Activated T-helper 9 cell treated with anti-CD3 and anti-CD28 coated beads, Interleukin-2, amount 50 U/mL, for 16 hours (primary cell): ENCODE data around the gene SNTG2.

ENCODE experiments used
- DNase-seq: peaks from one replicate; pipeline ENCODE4 v3.0.0-alpha.2; 2020; ENCODE audit warnings: low read depth

The SNTG2 gene

DNA sequence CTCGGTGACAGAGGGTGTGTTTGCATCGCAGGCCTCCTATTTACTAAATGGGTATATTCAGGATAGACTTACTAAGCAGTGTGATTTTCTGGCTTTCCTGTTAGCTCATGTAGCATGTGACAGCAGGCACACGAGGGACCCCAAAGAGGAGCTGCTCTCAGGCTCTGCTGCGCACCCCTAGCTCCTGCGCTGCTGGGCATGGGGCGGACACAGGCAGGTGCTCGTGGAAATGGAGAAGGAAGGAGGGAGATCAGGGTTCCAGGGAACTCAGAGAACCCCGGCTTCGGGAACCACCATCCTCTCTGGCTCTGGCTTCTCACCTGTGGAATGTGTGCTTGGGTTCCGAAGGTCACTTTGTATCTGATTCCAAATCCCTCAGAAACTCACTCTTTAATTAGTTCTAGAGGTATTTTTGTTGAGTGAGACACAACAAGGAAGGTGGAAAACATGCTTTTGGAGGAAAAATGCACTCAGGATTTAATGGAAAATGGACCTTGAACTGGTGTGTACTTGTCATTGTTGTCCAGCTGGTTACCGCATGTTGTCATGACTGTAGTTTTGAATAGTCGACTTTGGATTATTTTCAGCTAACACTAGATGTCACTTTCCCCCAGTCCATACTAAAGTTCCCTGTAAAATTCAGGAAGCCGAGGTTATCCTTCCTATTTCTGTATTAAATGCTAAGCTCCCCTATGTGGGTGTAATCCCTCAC, 3.5 kb downstream of the SNTG2 start:
- no peak for DNase-seq

DNA sequence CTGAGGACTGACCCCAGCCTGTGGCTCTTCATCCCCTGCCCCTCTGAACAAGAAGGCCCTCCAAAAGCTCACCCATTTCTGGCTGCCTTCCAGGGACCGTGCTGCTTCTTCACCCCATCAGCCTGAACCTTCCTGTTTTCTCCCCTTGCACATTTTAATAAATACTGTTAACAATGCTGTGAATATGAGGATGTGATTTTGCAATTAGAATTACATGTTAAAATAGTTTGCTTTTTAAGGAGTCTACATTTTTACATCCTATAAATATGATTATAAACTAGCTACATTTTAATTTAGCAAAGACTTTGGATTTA, 4.0 kb downstream of the SNTG2 start:
- no peak for DNase-seq

DNA sequence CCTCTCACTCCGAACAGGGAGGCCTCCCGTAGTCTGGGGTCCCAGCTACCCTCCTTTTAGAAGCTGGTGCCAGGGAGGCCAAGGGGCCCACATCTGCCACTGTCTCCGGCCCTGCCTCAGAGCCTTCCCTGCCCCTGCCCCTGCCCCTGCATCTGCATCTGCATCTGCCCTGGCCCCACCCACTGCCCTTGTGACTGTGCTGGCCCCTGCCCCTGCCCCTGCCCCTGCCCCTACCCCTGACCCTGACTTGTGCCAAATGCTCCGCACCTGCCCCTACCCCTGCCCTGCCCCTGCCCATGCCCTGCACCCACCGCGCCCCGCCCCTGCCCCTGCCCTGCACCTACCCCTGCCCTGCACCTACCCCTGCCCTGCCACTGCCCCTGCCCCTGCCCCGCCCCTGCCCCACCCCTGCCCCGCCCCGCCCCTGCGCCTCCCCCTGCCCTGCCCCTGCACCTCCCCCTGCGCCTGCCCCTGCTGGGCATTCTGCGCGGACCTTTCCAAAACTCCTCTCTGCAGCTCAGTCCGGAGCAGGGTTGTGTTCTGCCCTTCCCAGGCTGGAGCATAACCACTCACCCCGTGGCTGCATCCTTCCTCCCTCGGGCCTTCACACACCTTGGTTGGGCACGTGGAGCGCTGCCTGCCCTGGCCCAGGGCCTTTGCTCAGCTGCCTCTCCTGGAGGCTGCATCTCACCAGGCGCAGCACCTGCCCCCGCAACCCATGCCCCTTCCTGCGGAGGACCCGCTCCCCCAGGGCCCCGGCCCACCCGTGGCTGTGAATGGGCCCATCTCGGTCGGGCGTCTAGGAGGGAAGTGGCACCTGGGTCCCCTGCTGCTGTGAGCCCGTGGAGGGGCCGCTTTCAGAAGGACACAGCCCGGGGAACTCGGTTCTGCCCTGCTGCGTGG, 5.4 kb downstream of the SNTG2 start:
- DNase-seq: no peak

DNA sequence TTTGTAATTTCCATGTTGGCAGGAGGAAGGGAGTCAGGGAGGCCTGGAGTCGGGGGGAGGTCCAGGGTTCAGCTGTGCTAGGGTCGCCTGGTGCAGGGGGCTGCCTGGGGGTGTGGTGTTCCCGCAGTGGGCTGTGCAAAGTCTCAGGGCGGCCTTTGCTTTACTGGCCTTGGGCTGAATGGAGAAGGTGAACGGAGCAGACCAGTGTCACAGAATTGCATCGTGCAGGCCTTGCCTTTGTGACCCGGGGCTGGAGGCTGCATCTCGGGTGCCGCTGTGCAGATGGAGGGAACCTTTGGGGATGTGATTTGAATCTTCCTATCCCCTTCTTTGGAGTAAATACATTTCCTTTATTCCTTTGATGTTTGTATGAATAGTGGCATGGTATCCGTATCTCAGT, 8.8 kb downstream of the SNTG2 start:
- DNase-seq: no peak

DNA sequence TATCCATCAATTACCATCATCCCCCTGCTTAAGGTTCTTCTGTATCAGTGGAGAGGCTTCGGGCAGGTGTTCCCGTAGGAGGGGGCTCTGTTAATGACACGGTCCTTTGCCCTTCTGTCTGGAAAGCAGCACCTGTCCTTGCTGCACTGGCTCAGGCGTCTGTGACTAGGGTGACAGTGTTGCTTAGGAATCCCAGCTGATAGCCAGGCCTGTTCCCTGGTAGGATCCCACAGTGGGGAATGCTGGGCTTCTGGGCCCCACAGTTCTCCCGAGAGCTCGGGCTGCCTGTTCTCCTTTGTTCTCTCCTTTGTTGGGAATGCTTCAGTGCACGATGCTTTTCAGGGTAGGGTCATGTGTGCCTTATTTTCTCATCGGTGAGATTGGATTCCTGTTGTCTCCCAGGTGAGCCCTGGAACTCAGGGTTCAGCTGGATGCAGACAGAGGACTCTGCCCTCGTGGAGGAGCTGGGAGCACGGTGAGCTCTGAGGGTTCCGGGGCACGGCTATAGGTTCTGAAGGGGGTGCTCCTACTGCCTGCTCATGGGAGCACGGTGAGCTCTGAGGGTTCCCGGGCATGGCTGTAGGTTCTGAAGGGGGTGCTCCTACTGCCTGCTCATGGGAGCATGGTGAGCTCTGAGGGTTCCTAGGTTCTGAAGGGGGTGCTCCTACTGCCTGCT, 9.6 kb downstream of the SNTG2 start:
- no peak for DNase-seq

DNA sequence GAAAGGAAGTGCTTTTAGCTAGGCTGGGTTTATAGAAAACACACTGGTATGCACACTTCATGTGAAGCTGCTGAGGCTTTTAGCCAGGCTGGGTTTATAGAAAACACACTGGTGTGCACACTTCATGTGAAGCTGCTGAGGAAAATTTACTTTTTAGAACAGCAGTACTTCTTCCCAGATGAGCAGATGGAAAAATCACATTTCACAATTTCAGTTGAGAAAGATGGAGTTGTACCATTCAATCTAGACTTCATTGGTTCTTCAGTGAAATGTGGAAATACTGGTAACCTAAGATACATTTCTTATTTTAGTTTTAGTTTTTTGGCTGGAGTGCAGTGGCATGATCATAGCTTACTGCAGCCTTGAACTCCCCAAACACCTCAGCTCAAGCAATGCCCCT, 11.1 kb downstream of the SNTG2 start:
- no peak for DNase-seq

DNA sequence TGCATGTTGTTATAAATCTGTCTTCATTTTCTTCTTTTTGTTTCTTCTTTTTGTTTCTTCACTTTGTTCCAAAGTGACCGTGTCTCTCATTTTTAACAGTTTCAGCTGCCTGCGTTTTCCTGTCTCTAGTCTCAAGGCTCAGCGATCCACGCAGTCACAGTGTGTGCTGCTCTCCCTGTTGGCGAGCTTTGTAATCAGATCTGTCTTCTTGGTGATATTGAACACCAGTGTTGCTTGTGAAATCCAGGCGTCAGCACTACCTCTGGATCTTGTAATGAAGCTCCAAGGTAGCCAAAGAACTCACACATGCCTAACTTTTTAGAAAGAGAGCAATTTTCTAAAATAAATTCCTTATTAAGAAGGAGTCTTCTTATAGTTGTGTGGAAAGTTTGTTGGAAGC, 13.2 kb downstream of the SNTG2 start:
- DNase-seq: no peak

DNA sequence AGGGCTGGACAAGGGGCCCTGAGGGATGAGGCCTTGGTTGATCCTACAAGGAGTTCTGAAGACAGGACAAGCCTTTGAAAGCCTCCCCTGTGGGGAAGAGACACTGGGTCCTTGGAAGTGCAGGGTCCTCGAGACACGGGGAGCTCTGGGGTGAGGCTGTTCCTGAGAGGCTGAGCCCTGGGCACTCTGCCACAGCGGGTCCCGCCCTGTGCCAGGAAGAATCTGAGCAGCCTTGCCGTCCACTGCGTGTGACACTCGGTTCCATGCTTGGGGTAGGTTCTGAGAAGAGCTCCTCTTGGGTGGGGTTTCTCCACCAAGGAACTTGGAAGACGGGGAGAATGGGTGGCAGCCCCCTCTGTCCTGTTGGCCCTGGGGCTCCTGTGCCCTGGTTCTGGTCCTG, 13.9 kb downstream of the SNTG2 start:
- DNase-seq: no peak

DNA sequence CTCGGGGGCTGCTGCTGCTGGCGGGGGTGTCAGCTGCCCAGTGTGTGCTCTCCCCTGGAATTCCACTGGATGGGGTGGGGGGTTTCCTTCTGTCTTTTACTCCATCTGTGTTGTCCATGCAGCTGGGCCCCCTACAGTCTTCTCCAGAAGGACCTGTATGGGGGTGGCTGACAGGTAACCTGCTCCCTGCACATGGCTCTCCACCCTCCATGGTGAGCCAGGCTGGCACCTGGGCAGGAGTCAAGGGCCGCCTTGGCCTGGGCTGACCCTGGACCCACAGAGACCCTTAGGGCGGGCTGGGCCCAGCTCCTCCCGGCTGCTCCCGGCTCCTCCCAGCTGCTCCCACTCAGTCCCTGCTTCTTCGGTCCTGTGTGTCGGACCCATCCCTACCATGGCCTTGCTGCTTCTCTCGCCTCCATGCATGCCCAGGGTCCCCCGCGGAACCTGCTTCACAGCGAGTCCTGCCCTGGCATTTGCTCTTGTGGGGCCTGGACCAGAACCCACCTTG, 15.0 kb downstream of the SNTG2 start:
- no peak for DNase-seq

DNA sequence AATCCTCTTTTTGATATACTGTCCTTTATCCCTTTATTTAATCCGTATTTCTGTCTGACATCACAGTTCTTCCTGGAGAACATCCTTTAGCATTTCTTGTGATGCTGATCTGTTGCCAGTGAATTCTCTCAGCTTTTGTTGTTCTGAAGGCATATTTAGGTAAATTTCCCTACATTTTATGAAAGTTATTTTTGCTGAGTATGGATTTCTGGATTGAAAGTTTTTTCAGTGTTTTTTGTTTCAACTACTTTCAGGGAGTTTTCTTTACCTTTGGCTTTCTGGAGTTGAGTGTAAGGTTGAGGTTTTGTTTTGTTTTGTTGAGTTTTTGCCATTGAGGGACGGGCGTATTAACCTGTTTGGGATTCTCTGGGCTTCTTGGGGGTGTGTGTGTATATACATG, 22.5 kb downstream of the SNTG2 start:
- DNase-seq: no peak

DNA sequence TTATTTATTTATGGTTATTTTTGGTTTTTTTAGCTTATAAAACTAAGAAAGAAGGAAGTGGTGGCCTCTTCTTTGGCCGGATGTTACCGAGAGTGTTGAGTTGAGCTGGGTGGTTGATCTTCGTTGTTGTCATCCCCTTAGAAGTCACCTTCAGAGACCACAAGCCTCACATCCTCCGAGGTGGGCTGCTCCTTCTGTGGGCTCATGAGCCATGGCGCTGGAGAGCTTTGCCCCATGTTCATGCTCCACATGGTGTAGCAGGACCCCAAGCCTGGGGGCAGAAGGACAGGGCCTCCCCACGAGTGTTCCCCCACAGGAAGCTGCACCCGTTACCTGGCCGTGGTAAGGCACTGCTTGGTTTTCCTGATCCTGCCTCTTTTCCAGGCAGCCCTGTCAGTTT, 23.4 kb downstream of the SNTG2 start:
- no peak for DNase-seq

DNA sequence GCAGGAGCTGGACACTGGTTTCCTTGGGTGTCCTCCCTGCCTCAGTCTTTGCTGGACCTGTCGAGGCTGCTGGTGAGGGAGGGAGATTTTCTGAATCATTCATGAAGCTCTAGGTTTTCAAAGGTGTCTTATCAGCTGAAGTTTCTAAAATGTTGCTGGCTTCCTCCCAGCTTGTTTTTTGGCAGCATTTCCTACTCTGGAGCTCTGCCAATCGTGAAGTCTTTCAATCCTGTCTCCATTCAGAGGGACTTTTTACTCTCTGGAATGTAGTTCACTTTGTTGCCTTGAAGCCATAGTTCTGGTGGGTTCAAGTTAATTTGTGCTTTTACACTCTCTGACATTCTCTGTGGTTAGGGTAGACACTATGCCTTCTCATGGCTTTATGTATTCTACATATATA, 23.9 kb downstream of the SNTG2 start:
- DNase-seq: no peak

DNA sequence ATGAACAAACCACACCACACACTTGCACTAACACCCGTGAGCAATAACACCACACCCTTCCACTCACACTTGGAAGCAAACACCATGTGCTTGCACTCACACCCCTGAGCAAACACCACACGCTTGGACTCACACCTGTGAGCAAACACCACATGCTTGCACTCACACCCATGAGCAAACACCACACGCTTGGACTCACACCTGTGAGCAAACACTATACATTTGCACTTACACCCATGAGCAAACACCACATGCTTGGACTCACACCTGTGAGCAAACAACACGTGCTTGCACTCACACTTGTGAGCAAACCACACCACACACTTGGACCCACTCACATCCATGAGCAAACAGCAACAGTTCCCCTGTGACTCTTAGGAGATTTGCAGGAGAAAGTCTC, 24.4 kb downstream of the SNTG2 start:
- no peak for DNase-seq

DNA sequence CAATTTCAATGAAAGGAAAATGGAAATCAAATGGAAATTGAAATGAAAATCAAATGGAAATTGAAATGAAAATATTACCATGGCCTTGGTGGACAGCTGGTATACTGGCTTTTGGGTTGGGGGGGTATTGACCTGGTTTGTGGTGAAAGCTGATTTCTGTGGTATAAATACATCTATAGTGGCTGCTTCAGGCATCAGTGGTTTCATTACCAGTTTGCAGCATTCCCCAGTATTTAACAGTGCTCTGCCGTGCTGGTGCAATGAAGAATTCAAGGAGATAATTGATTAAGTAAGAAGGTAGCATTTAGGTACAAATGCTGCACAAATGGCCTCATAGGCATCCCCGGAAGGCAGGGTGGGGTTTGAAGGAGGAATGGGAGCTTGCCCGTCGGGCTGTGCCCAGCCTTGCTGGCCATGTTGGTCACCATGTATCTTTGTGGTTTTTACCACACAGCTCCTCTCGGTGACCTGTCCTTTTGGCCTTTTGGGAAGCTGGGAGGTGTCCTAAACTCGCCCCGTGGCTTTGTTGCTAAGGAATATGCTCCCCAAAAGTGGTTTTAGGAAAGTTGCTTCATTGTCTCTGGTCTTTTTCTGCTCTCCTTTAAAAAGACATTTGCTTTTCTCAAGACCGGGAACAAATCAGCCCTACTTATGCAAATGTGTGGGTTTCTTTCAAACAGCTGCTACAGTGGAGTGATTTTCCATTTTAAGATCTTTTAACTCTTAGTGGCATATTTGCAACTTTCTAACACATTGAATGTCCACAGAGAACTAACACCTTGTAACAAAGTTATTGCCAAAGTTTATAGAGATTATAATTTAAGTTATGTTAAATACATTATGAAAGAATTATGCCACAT, 28.6 kb downstream of the SNTG2 start:
- DNase-seq: no peak

DNA sequence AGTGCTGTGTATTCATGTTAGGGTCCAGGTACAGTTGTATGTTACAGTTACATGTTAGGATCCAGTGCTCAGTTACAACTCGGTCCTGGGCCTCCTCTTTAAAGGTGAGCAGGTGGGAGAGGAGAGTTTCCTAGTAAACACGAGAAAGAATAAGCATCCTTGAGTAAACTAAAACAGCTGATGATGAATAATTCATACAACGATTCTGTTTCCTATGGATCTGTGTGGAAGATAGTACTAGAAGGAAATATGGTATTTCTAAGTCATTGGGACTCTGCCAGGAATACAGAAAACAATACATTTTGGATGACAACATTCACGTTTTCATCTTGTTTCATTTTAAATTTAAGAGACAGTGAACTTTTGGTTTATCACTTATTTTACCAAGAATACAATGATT, 29.5 kb downstream of the SNTG2 start:
- DNase-seq: no peak

DNA sequence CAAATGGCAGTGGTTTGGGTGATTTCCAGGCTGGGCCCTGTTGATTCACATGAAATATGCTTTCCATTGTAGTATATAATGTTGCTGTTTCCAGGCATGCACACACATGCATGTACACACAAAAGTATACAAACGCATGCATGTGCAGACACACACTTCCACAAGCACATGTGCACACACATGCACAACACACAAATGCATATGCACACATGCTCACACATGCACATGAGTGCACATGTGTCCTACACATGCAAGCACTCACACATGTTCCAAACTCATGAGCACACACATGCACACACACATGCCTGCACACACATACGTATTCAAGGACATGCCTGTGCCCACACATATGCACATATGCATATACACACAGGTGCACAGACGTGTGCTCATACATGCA, 30.6 kb downstream of the SNTG2 start:
- no peak for DNase-seq

DNA sequence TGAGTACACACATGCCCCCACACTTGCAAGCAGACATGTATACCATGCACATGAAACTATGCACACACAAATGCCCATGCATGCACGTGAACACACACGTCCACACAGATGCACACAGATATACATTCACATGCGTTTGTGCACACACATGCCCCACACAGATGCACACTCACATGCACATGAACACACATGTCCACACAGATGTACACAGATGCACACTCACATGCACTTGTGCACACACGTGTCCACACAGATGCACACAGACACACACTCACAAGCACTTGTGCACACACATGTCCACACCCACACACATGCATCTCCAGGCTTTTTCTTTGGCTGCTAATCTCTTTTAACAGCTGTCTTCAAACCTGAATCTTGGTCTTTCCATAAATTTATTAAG, 31.1 kb downstream of the SNTG2 start:
- no peak for DNase-seq

DNA sequence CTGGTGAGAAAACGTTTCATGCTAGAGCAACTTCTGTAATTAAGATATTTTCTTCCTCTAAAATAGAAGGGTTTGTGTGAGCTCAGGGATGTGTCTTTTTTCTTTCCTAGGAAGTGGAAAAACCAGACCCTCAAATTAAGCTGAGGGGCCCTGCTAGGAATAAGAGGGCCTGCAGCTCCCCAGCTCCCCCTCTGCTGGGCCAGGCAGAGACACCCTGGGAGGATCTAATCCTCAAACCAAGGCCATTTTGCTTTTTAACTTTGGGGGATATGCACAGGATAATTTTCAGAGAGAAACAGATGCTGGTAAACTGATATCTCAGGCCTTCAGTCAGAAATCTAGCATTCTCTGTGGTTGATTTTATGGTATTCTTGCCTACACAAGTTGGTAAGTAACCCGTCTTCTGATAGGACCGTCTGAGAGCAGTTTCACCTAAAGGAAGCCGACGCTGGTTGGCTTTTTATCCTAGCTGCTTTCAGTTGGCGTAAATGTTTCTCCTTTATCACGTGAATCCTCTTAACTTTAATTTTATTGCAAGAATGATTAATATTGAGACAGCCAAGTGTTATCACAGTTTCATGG, 34.8 kb downstream of the SNTG2 start:
- no peak for DNase-seq

DNA sequence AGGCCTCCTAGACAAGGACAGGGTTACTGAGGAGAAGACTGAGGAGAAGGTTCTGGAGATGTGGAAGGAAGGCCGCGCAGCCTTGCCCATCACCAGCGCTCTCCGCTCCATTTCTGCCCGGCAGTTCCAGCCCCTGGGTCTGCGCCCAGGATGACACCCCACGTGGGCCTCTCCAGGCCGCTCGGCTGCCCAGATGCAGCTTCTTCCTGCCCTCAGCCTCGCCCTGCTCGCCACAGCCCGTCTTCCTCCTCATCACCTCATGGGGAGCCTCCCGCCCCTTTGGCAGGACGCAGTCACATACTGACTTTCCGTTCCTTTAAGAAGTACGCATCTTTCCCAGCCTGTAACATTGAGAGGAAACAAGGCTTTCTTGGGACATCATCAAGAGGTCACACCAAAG, 37.1 kb downstream of the SNTG2 start:
- no peak for DNase-seq

DNA sequence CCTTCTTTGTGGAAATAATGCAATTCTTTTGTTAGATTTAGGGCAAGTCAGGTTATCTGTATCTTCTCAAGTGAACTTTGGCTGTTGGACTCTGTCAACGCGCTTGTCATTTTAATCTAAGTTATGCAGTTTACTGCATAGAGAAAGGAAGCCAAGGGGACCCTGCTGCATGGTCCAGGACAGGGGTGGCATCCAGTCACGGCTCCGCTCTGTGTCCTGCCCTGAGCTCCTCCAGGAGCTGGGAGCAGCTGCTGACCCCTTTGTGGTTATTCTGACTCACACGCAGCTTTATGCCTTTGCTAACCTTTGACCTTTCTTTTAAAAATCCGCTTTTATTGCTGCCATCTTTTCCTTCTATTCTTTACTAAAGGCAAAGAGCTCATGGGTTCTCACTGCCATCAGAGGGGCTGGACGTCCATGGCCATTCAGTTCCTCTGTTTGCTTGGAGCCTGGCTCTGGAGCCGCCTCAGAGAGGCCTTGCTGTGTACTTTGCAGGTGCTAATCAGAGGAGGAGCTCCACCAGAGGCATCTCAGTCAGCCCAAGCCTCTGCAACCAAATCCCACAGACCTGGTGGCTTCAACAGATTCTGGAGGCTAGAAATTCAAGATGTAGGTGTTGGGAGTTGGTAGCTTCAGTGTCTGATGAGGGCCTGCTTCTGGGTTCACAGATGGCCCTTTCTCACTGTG, 39.3 kb downstream of the SNTG2 start:
- no peak for DNase-seq

DNA sequence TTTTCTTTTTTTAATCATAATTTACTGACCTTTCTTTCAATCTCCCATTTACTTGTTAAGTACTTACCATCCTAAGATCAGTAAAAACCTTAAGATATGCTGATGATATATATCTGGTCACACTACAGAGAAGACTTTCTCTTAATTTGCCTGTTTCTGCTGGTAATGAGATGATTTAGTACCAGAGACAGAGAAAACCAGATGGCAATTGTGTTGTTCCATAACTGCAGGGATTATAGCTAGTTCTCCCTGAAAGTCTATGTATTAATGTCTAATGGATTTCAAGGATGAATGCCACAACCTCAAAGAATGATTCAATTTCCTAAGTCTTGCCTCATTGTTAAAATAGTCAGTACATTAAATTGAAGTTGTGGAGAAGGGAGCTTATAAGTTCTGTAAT, 40.3 kb downstream of the SNTG2 start:
- no peak for DNase-seq
